HG02884 (cell line): ENCODE measurements around the gene PDE7B.

Experiments
- ATAC-seq: cut with Tn5 transposase; IDR thresholded peaks from one replicate; pipeline ENCODE4 v1.9.1; 2021; ENCODE audit warnings: mild to moderate bottlenecking, moderate library complexity; ENCODE audit not compliant: unreplicated experiment

The PDE7B gene

GRCh38 chr6:135851442-135852271 is at the start of gene PDE7B:
TSS of gene PDE7B (plus strand) at chr6:135851701.
- peak; percentile 88 for ATAC-seq

- no peak for ATAC-seq
Observed at GRCh38 chr6:135801755-135802465, 49.6 kb upstream of the PDE7B start.

- ATAC-seq: no peak
Observed at GRCh38 chr6:135810486-135810885, 41.0 kb upstream of the PDE7B start.

GRCh38 chr6:135811170-135811569 is 40.3 kb upstream of the PDE7B start:
- ATAC-seq: no peak

- ATAC-seq: no peak
Observed at GRCh38 chr6:135811644-135812526, 39.6 kb upstream of the PDE7B start.

GRCh38 chr6:135813401-135813800 is 38.1 kb upstream of the PDE7B start:
- no peak for ATAC-seq

GRCh38 chr6:135814043-135814442 is 37.5 kb upstream of the PDE7B start:
- no peak for ATAC-seq

- no peak for ATAC-seq
Observed at GRCh38 chr6:135815216-135815615, 36.3 kb upstream of the PDE7B start.

- ATAC-seq: no peak
Observed at GRCh38 chr6:135817035-135817434, 34.5 kb upstream of the PDE7B start.

GRCh38 chr6:135819665-135820064 is 31.8 kb upstream of the PDE7B start:
- no peak for ATAC-seq

GRCh38 chr6:135820340-135820739 is 31.2 kb upstream of the PDE7B start:
- ATAC-seq: no peak

GRCh38 chr6:135823851-135824250 is 27.6 kb upstream of the PDE7B start:
- ATAC-seq: no peak

GRCh38 chr6:135826236-135826804 is 25.2 kb upstream of the PDE7B start:
- ATAC-seq: no peak

- ATAC-seq: no peak
Observed at GRCh38 chr6:135828021-135828420, 23.5 kb upstream of the PDE7B start.

- ATAC-seq: no peak
Observed at GRCh38 chr6:135830452-135830881, 21.0 kb upstream of the PDE7B start.

GRCh38 chr6:135831016-135831415 is 20.5 kb upstream of the PDE7B start:
- no peak for ATAC-seq

GRCh38 chr6:135832166-135832565 is 19.3 kb upstream of the PDE7B start:
- no peak for ATAC-seq

GRCh38 chr6:135833771-135834170 is 17.7 kb upstream of the PDE7B start:
- ATAC-seq: no peak

GRCh38 chr6:135837735-135838449 is 13.6 kb upstream of the PDE7B start:
- ATAC-seq: no peak

GRCh38 chr6:135839121-135839520 is 12.4 kb upstream of the PDE7B start:
- no peak for ATAC-seq
